Stimulated activated CD8-positive, alpha-beta memory T cell treated with anti-CD3 and anti-CD28 coated beads, Interleukin-4, amount 100 ng/mL, for 24 hours (primary cell): Measurements from ENCODE around the gene VPS8.
"Not testable (repeated sequence)": the region's sequence is repeated elsewhere in the genome, so short reads cannot be mapped to it uniquely, and the experiment has no call there.

ENCODE experiments used
- DNase-seq: peaks from one replicate; pipeline ENCODE4 v3.0.0-alpha.2; 2020; ENCODE audit warnings: low read depth

Gene VPS8

GRCh38 chr3:184864000-184864399 is 52.0 kb downstream of the VPS8 start:
- DNase-seq: no peak

- DNase-seq: no peak
Observed at GRCh38 chr3:184868477-184868876, 56.5 kb downstream of the VPS8 start.

DNA sequence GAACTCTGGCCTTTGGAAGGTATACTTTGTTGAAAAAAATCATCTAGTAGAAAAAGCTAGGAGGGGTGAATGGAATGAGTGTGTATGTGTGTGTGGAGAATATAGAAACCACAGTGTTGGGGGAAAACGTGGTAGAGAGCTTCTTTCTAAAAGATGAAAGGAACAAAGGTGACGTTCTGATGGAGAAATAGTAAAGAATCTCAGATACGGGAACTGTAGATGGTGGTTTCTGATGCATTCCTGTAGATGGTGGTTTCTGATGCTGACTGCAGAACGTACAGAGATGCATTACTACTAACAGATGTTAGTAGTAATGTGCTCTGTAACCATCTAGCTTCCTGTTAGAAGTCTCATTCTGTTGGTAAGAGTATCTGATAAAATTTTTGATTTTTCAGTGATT is 60.2 kb downstream of the VPS8 start:
- no peak for DNase-seq

DNA sequence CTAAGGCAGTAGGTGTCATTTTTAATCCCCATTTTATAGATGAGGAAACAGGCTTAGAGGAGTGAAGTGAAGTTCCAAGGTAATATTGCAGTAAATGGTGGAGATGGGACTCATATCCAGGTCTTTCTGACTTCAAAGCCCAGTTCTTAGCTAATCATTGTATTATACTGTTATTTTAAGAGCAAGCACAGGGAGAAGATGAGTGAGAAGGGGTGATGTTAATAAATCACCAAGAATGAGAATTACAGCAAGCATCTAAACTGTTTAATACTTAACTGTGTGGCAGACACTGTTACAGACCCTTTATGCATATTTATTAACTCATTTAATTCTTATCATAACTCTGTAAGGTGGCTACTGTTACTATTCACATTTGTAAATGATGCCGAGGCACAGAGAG is 61.2 kb downstream of the VPS8 start:
- DNase-seq: no peak

DNA sequence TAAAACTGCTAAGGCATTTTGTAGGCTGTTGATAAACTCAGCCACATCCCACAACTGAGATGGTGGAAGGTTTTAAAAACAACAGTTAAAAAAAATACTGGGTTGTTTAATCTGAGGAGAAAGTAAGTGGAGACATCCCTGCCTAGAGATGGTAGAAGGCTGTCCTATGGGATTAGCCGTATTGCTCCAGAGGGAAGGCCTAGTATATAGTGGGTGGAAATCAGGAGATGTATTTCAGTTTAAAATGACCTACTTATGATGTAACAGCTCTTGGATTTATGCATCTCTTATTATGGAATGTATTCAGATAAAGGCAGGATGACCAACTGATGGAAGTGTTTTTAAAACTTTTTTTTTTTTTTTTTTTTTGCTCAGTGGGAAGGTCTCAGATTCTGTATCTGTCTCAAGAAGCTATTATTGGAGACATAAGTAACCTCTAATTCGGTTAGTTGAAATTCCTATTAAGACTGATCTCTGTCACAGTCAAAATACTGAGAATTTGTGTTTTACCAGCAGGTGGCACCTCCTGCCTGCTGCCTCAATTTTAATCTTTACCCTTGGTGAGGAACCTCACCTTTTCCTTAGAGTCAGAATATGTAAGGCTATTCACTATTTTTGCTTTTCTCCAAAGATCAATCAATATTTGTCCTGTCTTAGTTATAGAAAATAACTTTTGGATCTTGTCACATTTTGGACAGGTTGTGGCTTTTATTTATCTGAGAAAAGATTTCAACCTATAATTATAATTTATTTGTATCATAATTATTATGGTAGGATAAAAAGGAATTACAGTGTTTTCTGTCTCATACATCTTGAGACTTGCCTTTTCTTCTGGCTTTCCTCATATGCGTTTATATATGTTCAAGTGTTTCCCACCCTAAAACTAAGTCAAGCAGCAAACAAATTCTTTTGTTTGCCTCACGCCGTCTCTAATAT is 63.0 kb downstream of the VPS8 start:
- DNase-seq: no peak

DNA sequence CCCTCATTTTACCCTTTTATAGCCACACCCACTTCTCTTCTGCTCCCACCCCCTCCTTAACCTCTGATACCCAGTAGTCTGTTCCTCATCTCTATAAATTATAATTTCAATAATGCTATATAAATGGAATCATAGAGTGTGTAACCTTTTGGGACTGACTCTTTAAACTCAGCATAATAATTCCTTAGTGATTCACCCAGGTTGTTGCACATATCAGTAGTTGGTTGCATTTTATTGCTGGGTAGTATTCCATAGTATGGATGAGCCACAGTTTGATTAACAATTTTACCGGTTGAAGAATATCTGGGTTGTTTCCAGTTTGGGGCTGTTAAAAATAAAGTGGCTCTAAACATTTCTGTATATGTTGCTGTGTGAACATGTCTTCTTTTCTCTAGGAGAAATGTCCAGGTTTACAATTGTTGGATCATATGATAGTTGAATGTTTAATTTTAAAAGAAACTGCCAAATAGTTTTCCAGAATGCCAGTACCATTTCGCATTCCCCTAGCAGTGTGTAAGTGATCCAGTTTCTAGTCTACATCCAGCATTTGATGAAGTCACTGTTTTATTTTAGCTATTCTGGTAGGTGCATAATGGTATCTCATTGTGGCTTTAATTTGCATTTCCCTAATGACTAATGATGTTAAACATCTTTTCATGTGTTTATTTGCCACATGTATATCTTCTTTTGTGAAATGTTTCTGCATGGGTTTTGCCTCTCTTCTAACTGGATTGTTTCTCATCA is 68.5 kb downstream of the VPS8 start:
- DNase-seq: no peak

GRCh38 chr3:184884359-184885017 is 72.5 kb downstream of the VPS8 start:
- DNase-seq: no peak

DNA sequence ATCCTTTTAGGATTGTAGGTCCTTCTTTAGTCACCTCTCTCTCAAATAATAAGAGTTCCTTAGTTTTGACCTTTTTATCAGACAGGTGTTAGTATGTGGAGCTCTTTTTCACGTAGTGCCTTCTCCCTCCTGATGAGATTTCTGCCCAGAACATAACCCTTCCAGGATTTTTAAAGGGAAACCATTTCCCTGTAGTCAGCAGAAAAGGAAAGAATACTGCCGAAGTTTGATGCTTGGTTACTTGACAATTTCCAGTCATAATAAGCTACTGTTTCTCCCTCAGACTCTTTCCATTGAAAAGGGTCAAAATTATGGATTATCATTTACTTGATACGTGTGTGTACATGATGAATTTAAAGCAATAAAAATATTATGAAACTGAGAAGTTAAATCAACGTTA is 73.1 kb downstream of the VPS8 start:
- DNase-seq: no peak

GRCh38 chr3:184887574-184887973 is 75.6 kb downstream of the VPS8 start:
- no peak for DNase-seq

DNA sequence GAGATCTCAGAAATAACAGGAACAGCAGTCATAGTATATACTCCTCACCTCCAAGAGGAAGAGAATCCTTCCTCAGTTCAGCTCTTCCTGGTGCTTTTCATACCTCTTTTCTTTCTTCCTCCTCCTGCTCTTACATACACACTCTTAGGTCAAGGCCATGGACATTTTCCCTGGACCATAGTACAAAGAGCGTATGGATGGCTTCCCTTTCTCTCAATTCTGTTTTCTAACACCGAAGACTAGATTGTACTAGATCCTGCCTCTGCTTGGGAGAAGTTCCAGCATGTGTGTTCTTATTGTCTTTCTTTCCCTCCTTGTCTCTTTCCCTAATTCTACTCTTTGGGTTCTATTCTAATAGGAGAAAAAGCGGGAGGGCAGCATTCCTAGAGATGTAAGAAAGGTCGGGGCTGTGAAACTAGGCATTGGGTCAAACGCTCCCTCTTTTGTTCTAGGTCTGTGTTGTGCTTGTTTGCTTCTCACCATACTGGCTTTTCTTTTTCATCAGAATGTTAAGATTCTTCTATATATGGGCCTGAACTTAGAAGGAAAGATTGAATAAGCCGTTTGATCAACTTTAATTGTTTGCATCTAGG is 77.4 kb downstream of the VPS8 start:
- no peak for DNase-seq

- DNase-seq: no peak
Observed at GRCh38 chr3:184894051-184894450, 82.1 kb downstream of the VPS8 start.

GRCh38 chr3:184895350-184895749 is 83.4 kb downstream of the VPS8 start:
- DNase-seq: no peak

DNA sequence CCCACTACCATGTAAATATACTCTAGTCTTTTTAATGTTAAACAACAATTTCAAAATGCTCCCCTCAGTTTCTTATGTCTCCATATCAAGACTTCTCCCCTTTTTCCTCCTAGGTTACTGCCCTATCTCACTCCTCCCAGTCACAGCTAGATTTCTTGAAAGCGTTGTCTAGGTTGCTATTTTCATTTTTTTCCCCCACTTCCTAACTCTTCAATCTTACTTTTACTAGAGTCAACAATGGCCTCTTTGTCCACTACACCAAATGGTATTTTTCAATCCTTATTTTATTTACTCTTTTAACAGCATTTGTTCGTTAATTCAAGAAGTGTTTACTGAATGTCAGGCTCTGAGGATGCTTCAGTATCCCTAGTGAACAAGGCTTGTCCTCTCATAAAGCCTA is 84.4 kb downstream of the VPS8 start:
- DNase-seq: no peak

DNA sequence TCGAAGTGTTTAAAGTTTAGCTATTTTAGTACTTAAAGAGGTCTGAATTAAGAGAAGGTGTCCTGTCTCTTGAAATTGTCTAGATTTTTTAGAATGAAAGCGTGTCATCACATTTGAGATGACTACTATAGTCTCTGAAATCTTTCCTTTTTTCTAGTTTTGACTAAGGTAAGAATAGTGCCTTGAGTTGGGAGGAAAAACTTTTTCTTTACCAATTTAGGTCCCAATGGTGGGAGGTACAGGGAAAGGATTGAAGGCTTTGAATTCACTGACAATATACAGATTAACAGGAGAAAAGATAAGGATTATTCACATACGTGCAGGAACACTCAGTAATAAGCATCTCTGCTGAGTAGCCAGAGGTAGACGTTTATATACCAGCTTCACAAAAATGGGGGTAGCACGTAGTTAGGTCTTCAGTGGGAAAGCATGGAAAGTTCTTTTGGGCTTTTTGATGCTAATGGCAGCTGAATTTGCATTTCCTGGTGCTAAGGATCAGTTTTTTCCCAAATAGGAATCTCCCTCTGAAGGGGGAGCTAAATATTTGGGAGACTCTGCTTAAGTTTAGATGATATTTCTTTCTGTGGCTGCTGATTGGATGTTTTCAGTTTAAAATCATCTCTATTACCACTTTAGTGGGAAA is 88.1 kb downstream of the VPS8 start:
- no peak for DNase-seq

GRCh38 chr3:184907031-184907430 is 95.1 kb downstream of the VPS8 start:
- not testable (repeated sequence) for DNase-seq

GRCh38 chr3:184907681-184908649 is 96.0 kb downstream of the VPS8 start:
- no peak for DNase-seq

GRCh38 chr3:184908859-184909258 is 96.9 kb downstream of the VPS8 start:
- no peak for DNase-seq

DNA sequence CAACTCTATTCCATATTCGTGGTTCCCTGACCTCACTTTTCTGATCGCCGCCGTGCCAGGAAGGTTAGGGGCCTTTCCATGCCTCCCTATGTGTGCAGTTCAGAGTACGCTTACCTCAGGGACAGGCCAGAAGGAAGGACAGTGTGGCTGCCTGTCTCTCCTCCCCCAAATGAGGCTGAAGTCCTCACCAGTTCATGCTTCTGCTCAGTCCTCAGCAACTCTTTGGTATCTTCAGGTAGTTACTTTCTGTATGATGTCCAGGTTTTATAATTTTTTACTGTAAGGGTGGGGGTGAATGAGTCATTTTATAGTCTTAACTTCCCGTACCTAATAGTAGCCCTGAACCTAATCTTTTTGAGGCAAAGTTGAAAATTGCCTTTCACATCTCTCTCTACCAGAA is 98.7 kb downstream of the VPS8 start:
- no peak for DNase-seq

DNA sequence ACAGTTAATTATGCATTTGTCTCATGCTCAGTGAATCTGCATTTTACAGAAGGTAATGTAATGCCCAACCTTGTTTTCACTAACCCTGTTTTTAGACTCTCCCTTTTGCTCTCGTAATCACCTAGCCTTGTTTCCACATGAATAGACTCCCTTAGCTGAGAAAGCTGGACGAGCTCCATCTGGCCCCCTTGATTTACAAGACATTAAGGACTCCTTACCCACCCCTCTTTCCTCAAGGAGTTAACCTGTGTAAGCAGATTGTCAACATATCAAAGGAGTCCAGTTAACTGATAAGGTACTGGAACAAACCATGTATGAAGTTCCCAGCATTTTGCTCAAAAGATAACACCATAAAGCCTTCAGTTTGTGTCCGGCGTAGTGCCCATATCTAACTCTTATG is 99.6 kb downstream of the VPS8 start:
- no peak for DNase-seq

DNA sequence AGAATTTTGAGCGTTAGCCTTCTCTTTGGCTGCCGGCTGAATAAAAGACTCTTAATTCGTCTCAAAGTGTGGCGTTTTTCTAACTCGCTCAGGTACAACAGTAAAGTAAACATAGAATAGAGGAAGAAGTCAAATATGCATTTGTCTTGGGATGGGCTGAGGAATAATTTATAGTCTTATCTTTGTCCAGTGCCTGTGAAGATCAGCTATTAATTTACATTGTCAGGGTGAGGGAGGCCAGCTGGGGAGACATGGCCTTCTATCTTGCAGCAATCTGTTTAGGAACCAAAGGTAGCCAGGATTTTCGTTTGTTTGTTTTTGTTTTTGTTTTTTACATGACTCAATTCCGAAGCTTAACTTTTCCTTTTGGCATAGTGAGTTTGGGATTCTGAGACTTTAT is 100.2 kb downstream of the VPS8 start:
- no peak for DNase-seq

DNA sequence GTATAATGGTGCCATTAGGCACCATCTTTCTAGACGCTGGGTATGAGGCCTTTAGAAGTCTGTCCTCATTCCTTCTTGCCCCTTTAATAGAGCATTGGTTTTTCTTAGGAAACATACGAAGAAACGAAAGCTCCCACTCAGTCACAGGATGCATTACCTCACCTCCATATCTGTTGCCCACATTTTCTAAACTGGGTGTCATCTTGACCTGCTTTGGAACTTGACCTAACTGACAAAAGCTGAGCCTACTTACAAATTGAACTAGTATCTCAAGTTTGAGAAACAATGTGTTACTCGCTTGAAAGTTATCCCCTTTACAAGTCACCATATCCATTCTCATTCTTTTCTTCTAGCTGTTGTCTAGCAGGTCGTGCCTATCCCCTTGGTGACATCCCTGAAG is 102.7 kb downstream of the VPS8 start:
- DNase-seq: no peak
